ENCODE data around the gene RBM23.
"Not testable (repeated sequence)": the region's sequence is repeated elsewhere in the genome, so short reads cannot be mapped to it uniquely, and the experiment has no call there.

Gene RBM23

DNA sequence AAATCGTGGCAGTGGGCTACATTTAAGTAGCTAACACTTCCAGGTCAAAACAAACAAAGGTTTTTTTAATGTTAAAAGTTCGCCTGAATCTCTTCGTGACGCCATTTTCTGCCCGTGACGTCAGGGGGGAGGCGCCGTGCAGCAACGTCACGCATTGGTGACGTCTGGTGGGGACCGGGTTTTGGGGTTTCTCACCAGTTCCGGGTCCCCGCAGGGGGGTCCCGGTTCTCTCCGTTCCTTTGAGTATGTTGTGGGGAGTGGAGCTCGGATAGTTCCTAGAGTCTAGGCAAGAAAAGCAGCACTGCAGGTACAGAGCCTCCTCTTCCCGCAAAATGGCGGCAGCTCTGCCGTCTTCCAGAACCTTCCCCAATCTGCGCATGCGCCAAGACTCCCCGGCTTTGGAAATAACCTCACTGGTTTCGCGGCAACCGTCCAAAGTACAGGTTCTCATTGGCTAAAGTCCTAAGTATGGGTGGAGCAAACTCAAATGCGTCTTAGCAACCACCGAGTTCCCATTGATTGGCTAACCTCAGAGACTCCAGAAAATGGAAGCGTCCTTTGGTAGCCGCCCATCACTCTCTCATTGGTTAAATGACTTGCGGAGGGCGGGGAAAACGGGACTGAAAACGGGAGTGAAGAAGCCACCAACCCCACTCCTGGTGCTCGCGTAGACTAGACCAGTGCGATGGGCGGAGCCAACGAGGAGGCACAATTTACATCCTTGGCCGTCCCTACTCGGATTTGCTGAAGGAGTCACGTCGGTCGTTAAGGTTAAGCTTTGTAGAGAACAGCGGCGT, at the start of gene RBM23:
Gene RBM23, minus strand, starts transcription at position 346 of the 797 bp plus-strand sequence.
- Histone ChIP-seq H2AFZ (ENCODE audit: low read depth, low read length) (peak within 1 kb of the TSS; percentile 60), H3K27me3 (ENCODE audit: insufficient read depth, low read length) (no peaks in the 10 kb centered on the region), H3K36me3 (ENCODE audit: insufficient read depth, low read length) (peaks cover 44% of the 10 kb centered on the region), H3K4me1 (ENCODE audit: insufficient read depth, low read length) (peaks cover 10% of the 10 kb centered on the region), H3K4me3 (ENCODE audit: low read length) (peak within 1 kb of the TSS; percentile 82), H3K9me3 (ENCODE audit: low read length) (no peaks in the 10 kb centered on the region)

DNA sequence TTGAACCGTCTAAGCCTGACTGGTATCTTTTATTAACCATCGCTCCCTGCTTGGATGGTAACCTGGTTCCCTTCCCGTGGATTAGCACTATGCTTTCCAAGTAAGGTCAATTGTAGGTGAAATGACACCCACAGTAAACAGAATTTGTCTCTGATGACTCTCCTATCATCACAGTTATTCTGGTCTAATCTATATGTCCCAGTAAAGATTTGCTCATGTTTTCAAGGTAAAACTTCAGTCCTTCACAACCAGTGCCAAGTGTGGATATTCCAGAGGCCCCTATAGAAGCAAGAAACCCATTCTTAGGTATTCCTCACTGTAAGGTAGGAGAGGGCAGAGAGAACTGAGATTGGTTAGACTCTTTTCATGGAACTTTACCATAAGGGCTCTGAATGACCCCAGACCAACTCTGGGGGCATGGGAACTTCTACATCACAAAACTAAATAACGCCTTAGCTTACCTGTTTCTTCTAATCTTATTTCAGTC, 47.9 kb upstream of the RBM23 start:
- no peaks in the 10 kb centered on the region for H3K27me3 ChIP-seq (ENCODE audit: insufficient read depth, low read length)
- H3K4me1 ChIP-seq (ENCODE audit: insufficient read depth, low read length), result no peaks in the 10 kb centered on the region
- peaks cover 20% of the 10 kb centered on the region for H3K36me3 ChIP-seq (ENCODE audit: insufficient read depth, low read length)
- no peaks in the 10 kb centered on the region for H3K9me3 ChIP-seq (ENCODE audit: low read length)
- no peak overlapping the region for H2AFZ ChIP-seq (ENCODE audit: low read depth, low read length)
- no peak overlapping the region for H3K4me3 ChIP-seq (ENCODE audit: low read length)

DNA sequence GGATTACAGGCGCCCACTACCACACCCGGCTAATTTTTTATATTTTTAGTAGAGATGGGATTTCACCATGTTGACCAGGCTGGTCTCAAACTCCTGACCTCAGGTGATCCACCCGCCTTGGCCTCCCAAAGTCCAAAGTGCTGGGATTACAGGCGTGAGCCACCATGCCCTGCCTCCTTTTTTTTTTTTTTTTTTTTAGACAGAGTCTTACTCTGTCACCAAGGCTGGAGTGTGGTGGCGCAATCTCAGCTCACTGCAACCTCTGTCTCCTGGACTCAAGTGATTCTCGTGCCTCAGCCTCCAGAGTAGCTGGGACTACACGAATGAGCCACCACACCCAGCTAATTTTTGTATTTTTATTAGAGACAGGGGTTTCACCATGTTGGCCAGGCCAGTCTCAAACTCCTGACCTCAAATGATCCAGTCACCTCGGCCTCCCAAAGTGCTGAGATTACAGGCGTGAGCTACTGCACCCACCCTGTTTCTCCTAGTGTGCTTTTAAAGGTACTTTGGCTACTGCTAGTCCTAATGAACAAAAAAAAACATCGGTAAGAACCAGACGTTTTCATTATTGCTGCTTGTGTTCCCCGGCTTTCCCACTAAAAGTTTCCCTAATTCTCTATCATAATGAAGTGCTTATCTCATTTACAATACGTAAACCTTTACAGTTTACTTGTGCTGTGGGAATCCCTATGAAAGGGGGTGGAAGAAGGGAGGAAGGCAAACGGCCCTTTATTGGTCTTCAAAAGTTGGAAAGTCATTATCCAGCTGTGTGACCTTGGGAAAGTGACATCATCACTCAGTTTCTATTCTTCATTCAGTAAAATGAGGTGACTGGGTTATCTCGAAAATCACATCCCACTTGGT, 47.2 kb upstream of the RBM23 start:
- peaks cover 13% of the 10 kb centered on the region for H3K36me3 ChIP-seq (ENCODE audit: insufficient read depth, low read length)
- not testable (repeated sequence) for H2AFZ ChIP-seq (ENCODE audit: low read depth, low read length); H3K4me1 ChIP-seq (ENCODE audit: insufficient read depth, low read length); H3K4me3 ChIP-seq (ENCODE audit: low read length); H3K27me3 ChIP-seq (ENCODE audit: insufficient read depth, low read length); H3K9me3 ChIP-seq (ENCODE audit: low read length)

DNA sequence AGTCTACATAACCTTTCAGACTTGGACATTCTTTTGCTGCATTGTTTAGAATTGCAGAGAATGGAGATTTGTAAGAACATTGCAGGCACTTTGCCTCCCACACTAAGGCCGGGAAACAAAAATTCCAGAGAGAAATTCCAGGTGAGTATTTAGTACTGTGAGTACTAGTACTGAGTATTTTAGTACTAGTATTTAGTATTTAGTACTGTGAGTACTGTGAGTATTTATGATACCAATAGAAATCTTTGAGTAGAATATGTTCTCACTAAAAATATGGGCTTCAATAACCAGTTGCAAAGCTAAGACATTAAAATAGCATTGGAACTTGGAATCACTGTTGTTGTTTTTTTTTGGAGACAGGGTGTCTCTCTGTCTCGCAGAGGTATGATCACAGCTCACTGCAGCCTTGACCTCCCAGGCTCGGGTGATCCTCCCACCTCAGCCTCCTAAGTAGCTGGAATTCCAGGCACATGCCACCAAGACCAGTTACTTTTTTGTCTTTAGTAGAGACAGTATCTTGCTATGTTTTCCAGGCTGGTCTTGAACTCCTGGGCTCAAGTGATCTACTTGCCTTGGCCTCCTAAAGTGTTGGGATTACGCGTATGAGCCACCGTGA, 43.2 kb upstream of the RBM23 start:
- Histone ChIP-seq H3K27me3 (ENCODE audit: insufficient read depth, low read length) (no peaks in the 10 kb centered on the region), H3K36me3 (ENCODE audit: insufficient read depth, low read length) (no peaks in the 10 kb centered on the region), H3K4me3 (ENCODE audit: low read length) (no peak overlapping the region), H2AFZ (ENCODE audit: low read depth, low read length) (no peak overlapping the region), H3K4me1 (ENCODE audit: insufficient read depth, low read length) (no peaks in the 10 kb centered on the region), H3K9me3 (ENCODE audit: low read length) (no peaks in the 10 kb centered on the region)

DNA sequence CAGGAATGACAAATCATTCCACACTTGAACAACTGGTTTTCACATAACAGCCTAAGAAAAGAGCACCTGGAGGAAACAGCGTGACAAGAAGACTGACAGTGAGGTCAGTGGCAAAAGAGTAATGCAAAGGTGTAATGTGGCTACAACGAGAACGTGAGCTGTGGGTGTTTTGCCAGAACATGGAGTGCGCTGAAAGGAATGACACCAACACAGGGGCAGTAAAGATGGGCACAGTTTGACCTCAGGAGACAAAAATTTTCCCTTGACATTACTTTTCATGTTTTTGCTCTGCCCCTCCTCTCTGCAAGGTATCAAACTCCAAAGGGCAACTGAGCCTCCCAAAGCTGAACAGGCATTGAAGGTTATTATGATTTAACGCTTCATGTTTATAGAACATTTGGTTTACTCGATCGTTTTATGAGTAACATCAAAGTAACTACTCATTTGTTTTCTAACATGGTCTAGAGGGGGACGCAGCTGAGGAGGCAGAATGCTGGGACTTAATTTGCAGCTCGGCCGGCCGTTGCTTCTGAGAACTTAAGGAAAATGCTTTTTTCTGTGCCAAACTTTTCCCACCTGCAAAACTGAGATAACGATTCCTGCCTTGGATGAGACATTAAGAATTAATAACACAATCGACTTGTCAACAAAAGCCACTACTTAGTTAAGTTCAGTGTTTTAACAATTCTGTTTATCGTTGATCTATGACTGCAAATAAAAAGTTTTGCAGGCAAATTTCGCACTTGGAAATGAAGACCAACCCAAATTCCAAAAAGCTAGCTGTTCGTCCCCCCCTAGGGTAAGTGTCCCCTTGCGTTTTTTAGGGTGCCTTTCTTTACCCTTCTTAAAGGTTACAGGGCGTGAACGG, 37.0 kb upstream of the RBM23 start:
- Histone ChIP-seq H3K27me3 (ENCODE audit: insufficient read depth, low read length) (no peaks in the 10 kb centered on the region), H3K9me3 (ENCODE audit: low read length) (no peaks in the 10 kb centered on the region), H2AFZ (ENCODE audit: low read depth, low read length) (peak overlapping the region; percentile 98), H3K4me3 (ENCODE audit: low read length) (peak overlapping the region; percentile 54), H3K36me3 (ENCODE audit: insufficient read depth, low read length) (peaks cover 20% of the 10 kb centered on the region), H3K4me1 (ENCODE audit: insufficient read depth, low read length) (peaks cover 11% of the 10 kb centered on the region)

DNA sequence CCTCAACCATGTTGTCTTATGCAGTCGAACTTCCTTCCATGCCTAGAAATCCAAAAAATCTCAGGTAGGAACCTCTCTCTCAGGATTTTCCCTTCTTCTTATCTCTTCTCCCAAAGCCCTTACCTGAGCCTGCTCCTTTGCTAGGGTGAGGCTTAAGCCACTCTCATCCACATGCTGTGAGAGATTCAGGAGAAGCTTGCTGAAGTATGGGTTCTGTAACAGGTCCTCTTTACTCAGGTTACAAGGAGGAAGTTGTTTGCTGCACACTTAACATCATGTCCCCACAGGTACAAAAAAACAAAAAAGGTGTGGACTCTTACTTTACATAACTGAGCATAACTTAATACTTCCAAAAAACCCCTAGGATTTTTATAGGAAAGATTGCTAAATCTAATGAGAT, 33.5 kb upstream of the RBM23 start:
- peaks cover 42% of the 10 kb centered on the region for H3K36me3 ChIP-seq (ENCODE audit: insufficient read depth, low read length)
- H2AFZ ChIP-seq (ENCODE audit: low read depth, low read length), result no peak overlapping the region
- no peak overlapping the region for H3K4me3 ChIP-seq (ENCODE audit: low read length)
- no peaks in the 10 kb centered on the region for H3K9me3 ChIP-seq (ENCODE audit: low read length)
- H3K4me1 ChIP-seq (ENCODE audit: insufficient read depth, low read length), result peaks cover 11% of the 10 kb centered on the region
- no peaks in the 10 kb centered on the region for H3K27me3 ChIP-seq (ENCODE audit: insufficient read depth, low read length)

DNA sequence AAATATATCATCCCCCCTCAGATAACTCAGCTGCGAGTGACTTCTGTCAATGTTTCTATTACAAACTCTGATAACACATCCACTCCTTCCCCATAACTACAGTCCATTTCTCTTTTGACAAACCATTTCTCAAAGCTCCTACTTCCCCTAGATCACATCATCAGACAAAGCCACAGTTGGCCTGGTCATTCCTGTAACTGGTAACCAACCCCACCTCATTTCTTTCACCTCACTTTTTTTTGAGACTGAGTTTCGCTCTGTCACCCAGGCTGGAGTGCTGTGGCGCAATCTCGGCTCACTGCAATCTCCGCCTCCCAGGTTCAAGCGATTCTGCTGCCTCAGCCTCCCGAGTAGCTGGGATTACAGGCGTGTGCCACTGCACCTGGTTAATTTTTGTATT, 32.8 kb upstream of the RBM23 start:
- peaks cover 11% of the 10 kb centered on the region for H3K4me1 ChIP-seq (ENCODE audit: insufficient read depth, low read length)
- not testable (repeated sequence) for H3K9me3 ChIP-seq (ENCODE audit: low read length); H3K27me3 ChIP-seq (ENCODE audit: insufficient read depth, low read length); H3K4me3 ChIP-seq (ENCODE audit: low read length); H2AFZ ChIP-seq (ENCODE audit: low read depth, low read length)
- peaks cover 47% of the 10 kb centered on the region for H3K36me3 ChIP-seq (ENCODE audit: insufficient read depth, low read length)

DNA sequence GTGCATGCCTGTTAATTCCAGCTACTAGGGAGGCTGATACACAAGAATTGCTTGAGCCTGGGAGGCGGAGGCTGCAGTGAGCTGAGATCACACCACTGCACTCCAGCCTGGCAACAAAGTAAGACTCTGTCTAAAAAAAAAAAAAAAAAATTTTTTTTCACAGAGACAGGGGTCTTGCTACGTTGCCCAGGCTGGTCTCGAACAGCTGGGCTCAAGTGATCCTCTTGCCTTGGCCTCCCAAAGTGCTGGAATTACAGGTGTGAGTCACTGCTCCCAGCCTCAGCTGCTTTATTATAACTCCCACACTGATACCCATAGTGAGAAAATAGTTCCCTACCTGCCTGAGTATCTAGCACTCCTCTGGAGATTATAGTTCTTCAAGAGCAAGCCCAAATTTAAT, 26.7 kb upstream of the RBM23 start:
- Histone ChIP-seq H3K27me3 (ENCODE audit: insufficient read depth, low read length) (no peaks in the 10 kb centered on the region), H3K4me1 (ENCODE audit: insufficient read depth, low read length) (no peaks in the 10 kb centered on the region), H2AFZ (ENCODE audit: low read depth, low read length) (no peak overlapping the region), H3K4me3 (ENCODE audit: low read length) (no peak overlapping the region), H3K36me3 (ENCODE audit: insufficient read depth, low read length) (peaks cover 43% of the 10 kb centered on the region), H3K9me3 (ENCODE audit: low read length) (no peaks in the 10 kb centered on the region)

DNA sequence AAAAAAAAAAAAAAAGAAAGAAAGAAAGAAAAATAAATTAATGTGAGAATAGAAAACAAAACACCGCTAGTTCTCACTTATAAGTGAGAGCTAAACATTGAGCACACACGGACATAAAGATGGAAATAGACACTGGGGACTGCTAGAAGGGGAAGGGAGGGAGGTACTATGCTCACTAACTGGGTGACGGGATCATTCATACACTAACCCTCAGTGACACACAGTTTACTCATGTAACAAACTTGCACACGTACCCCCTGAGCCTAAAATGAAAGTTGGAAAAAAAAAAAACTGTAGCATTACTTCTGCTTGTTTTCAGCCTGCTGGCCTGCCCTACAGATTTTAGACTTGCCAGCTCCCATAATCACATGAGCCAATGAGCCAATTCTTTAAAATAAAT, 20.7 kb upstream of the RBM23 start:
- Histone ChIP-seq H3K4me3 (ENCODE audit: low read length) (no peak overlapping the region), H3K36me3 (ENCODE audit: insufficient read depth, low read length) (peaks cover 14% of the 10 kb centered on the region), H3K4me1 (ENCODE audit: insufficient read depth, low read length) (no peaks in the 10 kb centered on the region), H3K9me3 (ENCODE audit: low read length) (no peaks in the 10 kb centered on the region), H2AFZ (ENCODE audit: low read depth, low read length) (no peak overlapping the region), H3K27me3 (ENCODE audit: insufficient read depth, low read length) (no peaks in the 10 kb centered on the region)

DNA sequence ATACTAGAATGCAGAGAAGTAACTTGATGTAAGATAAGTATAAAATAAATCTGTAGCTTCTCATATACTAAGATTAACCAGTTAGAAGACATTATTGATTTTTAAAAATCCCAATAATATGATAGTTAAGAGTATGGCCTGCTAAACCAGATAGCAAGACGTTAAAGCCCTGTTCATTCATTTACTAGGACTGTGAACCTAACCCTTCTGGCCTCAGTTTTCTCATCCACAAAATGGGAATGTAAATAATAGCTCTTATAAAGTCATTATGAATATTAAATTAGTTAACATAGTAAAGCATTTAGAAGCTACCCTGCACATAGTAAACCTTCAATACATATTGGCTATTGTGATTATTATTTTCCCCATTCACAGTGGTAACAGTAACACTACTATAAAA, 16.2 kb upstream of the RBM23 start:
- Histone ChIP-seq H3K36me3 (ENCODE audit: insufficient read depth, low read length) (peaks cover 4% of the 10 kb centered on the region), H2AFZ (ENCODE audit: low read depth, low read length) (no peak overlapping the region), H3K9me3 (ENCODE audit: low read length) (no peaks in the 10 kb centered on the region), H3K4me1 (ENCODE audit: insufficient read depth, low read length) (peaks cover 5% of the 10 kb centered on the region), H3K27me3 (ENCODE audit: insufficient read depth, low read length) (no peaks in the 10 kb centered on the region), H3K4me3 (ENCODE audit: low read length) (no peak overlapping the region)

DNA sequence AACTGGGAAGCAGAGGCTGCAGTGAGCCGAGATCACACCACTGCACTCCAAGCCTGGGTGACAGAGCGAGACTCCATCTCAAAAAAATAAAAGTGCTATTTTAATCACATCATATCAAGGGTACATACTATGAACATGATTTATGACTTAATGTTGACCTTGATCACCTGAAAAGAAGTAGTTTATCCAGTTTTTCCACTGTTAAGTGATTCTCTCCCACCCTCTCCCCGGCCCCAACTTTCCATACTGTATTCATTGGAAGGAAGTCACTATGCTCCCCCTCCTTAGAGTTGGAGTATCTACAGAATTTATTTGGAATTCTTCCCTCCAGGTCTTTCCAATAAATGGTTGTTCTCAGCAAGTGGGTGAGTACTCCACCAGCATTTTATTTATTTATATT, 13.2 kb upstream of the RBM23 start:
- H3K27me3 ChIP-seq (ENCODE audit: insufficient read depth, low read length), result no peaks in the 10 kb centered on the region
- no peaks in the 10 kb centered on the region for H3K9me3 ChIP-seq (ENCODE audit: low read length)
- H3K36me3 ChIP-seq (ENCODE audit: insufficient read depth, low read length), result peaks cover 3% of the 10 kb centered on the region
- H2AFZ ChIP-seq (ENCODE audit: low read depth, low read length), result no peak overlapping the region
- H3K4me1 ChIP-seq (ENCODE audit: insufficient read depth, low read length), result peaks cover 21% of the 10 kb centered on the region
- no peak overlapping the region for H3K4me3 ChIP-seq (ENCODE audit: low read length)

DNA sequence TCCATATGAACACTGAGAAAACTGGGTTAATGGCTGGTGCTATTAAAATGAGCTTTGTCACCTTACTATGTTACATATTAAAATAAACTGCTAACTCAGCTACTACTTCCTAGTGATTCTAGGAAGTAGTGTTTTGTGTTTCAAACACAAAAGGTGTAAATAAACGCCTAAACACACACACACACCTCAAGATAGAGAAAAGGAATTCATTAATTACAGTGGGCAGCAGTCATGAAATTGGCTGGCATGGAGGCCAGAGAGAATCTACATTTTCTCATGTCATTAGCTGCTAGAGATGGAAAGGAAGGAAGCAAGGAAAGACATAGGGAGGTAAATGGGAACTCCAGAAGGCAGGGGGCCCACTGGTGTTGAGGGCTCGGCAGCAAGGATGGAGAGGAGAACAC, 11.0 kb upstream of the RBM23 start:
- Histone ChIP-seq H3K9me3 (ENCODE audit: low read length) (no peaks in the 10 kb centered on the region), H3K36me3 (ENCODE audit: insufficient read depth, low read length) (peaks cover 20% of the 10 kb centered on the region), H2AFZ (ENCODE audit: low read depth, low read length) (peak overlapping the region; percentile 79), H3K4me1 (ENCODE audit: insufficient read depth, low read length) (peaks cover 21% of the 10 kb centered on the region), H3K27me3 (ENCODE audit: insufficient read depth, low read length) (no peaks in the 10 kb centered on the region), H3K4me3 (ENCODE audit: low read length) (peak overlapping the region; percentile 89)
